ENCODE measurements around the gene REC8. TPM values are rescaled to one million over a fixed set of nuclear protein-coding genes. Genes with fewer than 3 reads are reported as not detected.

REC8 gene
- total RNA-seq, 1 experiment from 2014 or later, result 8.4 TPM

- no peak overlapping the region for H3K27ac ChIP-seq (ENCODE audit: low read depth, low read length, poor library complexity, severe bottlenecking)
These were observed 32.5 kb upstream of the REC8 start for GRCh38 chr14:24139272-24139934.

DNA sequence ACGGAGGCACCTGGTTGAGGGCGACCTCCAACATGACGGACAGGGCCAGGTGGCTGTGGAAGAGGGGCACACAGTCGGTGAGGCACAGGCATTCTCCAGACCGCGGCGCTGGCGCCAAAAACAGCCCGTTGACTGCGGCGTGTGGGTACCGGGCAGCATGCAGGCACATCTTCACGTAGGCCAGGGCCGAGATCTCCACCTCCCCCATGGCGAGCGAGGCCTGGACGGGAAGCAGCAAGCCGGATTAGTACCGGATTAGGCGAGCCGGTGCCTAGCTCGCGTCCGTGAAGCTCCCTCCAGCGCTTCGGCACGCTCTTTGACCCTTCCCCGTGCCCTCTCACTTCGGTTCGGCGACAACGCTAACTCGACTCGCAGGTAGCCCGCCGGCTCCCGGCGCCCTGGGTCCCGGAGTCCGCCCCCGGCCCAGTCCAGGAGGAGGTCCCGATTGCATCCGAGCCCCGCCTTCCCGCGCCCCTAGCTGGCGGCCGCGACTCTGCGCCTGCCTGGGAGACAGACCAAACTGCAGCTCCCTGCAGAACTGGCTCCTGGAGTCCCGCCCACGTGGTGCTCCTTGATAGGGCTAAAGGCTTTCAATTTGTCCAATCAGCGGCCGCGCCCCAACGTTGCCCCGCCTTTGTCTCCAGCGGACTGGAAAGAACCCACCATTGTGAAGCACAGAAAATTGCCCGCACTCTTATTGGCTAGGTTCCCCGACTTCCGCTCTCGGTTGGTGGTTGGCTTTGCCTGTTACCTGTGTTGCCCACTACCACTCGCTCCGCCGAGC is 30.6 kb upstream of the REC8 start, which contains the start of gene EMC9:
TSS of gene EMC9 (minus strand) at position 495 of the 784 bp plus-strand sequence. CDS start at position 208, 287 bp downstream.
- peaks cover 41% of the 10 kb centered on the region for H3K36me3 ChIP-seq (ENCODE audit: insufficient read depth, low read length, poor library complexity, severe bottlenecking)
- TSS peak; percentile 32 for BruUV-seq (replicated peaks)
- intact Hi-C loops (cut with micrococcal nuclease; ENCODE audit: unreplicated experiment), result loop anchor here (2.0 kb wide), 1 partner anchor 26 kb away; the partner anchor contains the start of genes DCAF11 and NRL

More at GRCh38 chr14:24139272-24139934, 32.5 kb upstream of the REC8 start:
- no TSS peak for BruUV-seq (replicated peaks)
- Histone ChIP-seq H3K4me3 (ENCODE audit: low read depth, low read length, poor library complexity, severe bottlenecking) (peak overlapping the region; percentile 74), H3K9me3 (ENCODE audit: low read depth, low read length, poor library complexity, severe bottlenecking) (no peaks in the 10 kb centered on the region), H3K36me3 (ENCODE audit: insufficient read depth, low read length, poor library complexity, severe bottlenecking) (peaks cover 35% of the 10 kb centered on the region), H3K27me3 (replicated peaks; ENCODE audit: insufficient read depth, low read depth, low read length, poor library complexity) (no peaks in the 10 kb centered on the region), H3K4me1 (ENCODE audit: insufficient read depth, low read length, poor library complexity, severe bottlenecking) (peaks cover 13% of the 10 kb centered on the region)
- no peak for TF ChIP-seq EZH2 (IDR thresholded peaks at IDR 0.05; ENCODE audit: borderline replicate concordance, low read depth, low read length, poor library complexity, severe bottlenecking)
- TF ChIP-seq CTCF (conservative IDR thresholded peaks at IDR 0.05; ENCODE audit: low read depth, low read length), result no peak
- DNase-seq (ENCODE audit: low spot score), result no peak
- CTCF ChIA-PET, result no interaction called here
- intact Hi-C loops (cut with micrococcal nuclease; ENCODE audit: unreplicated experiment), result no loop called here
- POLR2A ChIA-PET (ENCODE audit: low non-redundant PET), result no interaction called here

More for the DNA sequence above, 30.6 kb upstream of the REC8 start, which contains the start of gene EMC9:
- POLR2A ChIA-PET (ENCODE audit: low non-redundant PET), result interaction anchor here (0.6 to 1.1 kb wide), 4 partner anchors 26 to 54 kb away, joined by 3 to 8 read pairs (median 4); partner anchors contain the start of gene TM9SF1
- CTCF ChIA-PET, result no interaction called here
- H3K4me3 ChIP-seq (ENCODE audit: low read depth, low read length, poor library complexity, severe bottlenecking), result peak within 1 kb of the TSS; percentile 74
- no peaks in the 10 kb centered on the region for H3K9me3 ChIP-seq (ENCODE audit: low read depth, low read length, poor library complexity, severe bottlenecking)
- peak; percentile 100 for DNase-seq (ENCODE audit: low spot score)
- peaks cover 20% of the 10 kb centered on the region for H3K4me1 ChIP-seq (ENCODE audit: insufficient read depth, low read length, poor library complexity, severe bottlenecking)
- H3K27me3 ChIP-seq (replicated peaks; ENCODE audit: insufficient read depth, low read depth, low read length, poor library complexity), result no peaks in the 10 kb centered on the region
- peak within 1 kb of the TSS; percentile 80 for H3K27ac ChIP-seq (ENCODE audit: low read depth, low read length, poor library complexity, severe bottlenecking)
- TF ChIP-seq EZH2 (IDR thresholded peaks at IDR 0.05; ENCODE audit: borderline replicate concordance, low read depth, low read length, poor library complexity, severe bottlenecking) (no peak), CTCF (conservative IDR thresholded peaks at IDR 0.05; ENCODE audit: low read depth, low read length) (peak; percentile 42; the same call in 1 of the 2 replicates)
